ENCODE results near the gene LRRC52.

Gene LRRC52

GRCh38 chr1:165539306-165539705 is 4.5 kb upstream of the LRRC52 start:
- no peak for DNase-seq

- DNase-seq: no peak
Measured at GRCh38 chr1:165539908-165540307, 3.9 kb upstream of the LRRC52 start.

GRCh38 chr1:165542015-165542631 is 1.7 kb upstream of the LRRC52 start:
- no peak for DNase-seq

- no peak for DNase-seq
Measured at GRCh38 chr1:165542647-165543046, 1.2 kb upstream of the LRRC52 start.

- no peak for DNase-seq
Measured at GRCh38 chr1:165544996-165545395, 1.2 kb downstream of the LRRC52 start.

- no peak for DNase-seq
Measured at GRCh38 chr1:165545974-165546373, 2.2 kb downstream of the LRRC52 start.

- DNase-seq: no peak
Measured at GRCh38 chr1:165549973-165550372, 6.2 kb downstream of the LRRC52 start.

- no peak for DNase-seq
Measured at GRCh38 chr1:165551469-165551868, 7.7 kb downstream of the LRRC52 start.

GRCh38 chr1:165560883-165561656 is 17.3 kb downstream of the LRRC52 start:
- DNase-seq: no peak

- DNase-seq: no peak
Measured at GRCh38 chr1:165562571-165562970, 18.8 kb downstream of the LRRC52 start.

GRCh38 chr1:165563551-165563950 is 19.8 kb downstream of the LRRC52 start:
- DNase-seq: no peak

- DNase-seq: no peak
Measured at GRCh38 chr1:165564561-165564960, 20.8 kb downstream of the LRRC52 start.

GRCh38 chr1:165565751-165566490 is 22.1 kb downstream of the LRRC52 start:
- DNase-seq: no peak

GRCh38 chr1:165570078-165570477 is 26.3 kb downstream of the LRRC52 start:
- DNase-seq: no peak

- DNase-seq: no peak
Measured at GRCh38 chr1:165573787-165574186, 30.0 kb downstream of the LRRC52 start.

- no peak for DNase-seq
Measured at GRCh38 chr1:165574295-165574694, 30.5 kb downstream of the LRRC52 start.

- no peak for DNase-seq
Measured at GRCh38 chr1:165575468-165576099, 31.8 kb downstream of the LRRC52 start.

- no peak for DNase-seq
Measured at GRCh38 chr1:165576536-165576935, 32.7 kb downstream of the LRRC52 start.

GRCh38 chr1:165577707-165578106 is 33.9 kb downstream of the LRRC52 start:
- no peak for DNase-seq

GRCh38 chr1:165580931-165581871 is 37.4 kb downstream of the LRRC52 start:
- no peak for DNase-seq

GRCh38 chr1:165581926-165582325 is 38.1 kb downstream of the LRRC52 start:
- DNase-seq: no peak

- no peak for DNase-seq
Measured at GRCh38 chr1:165586398-165586797, 42.6 kb downstream of the LRRC52 start.
